ENCODE results near the gene TP53BP2.
"Not testable (repeated sequence)": the region's sequence is repeated elsewhere in the genome, so short reads cannot be mapped to it uniquely, and the experiment has no call there.

The TP53BP2 gene

GRCh38 chr1:223831755-223832636 is 13.8 kb downstream of the TP53BP2 start:
- no peak for DNase-seq

GRCh38 chr1:223829678-223830077 is 16.1 kb downstream of the TP53BP2 start:
- no peak for DNase-seq

GRCh38 chr1:223828162-223828848 is 17.4 kb downstream of the TP53BP2 start:
- DNase-seq, result no peak

GRCh38 chr1:223827193-223827663 is 18.5 kb downstream of the TP53BP2 start:
- no peak for DNase-seq

- no peak for DNase-seq
Observed at GRCh38 chr1:223825767-223826748, 19.7 kb downstream of the TP53BP2 start.

GRCh38 chr1:223824712-223825111 is 21.0 kb downstream of the TP53BP2 start:
- DNase-seq, result no peak

- DNase-seq, result no peak
Observed at GRCh38 chr1:223824287-223824686, 21.5 kb downstream of the TP53BP2 start.

- no peak for DNase-seq
Observed at GRCh38 chr1:223820971-223821370, 24.8 kb downstream of the TP53BP2 start.

- no peak for DNase-seq
Observed at GRCh38 chr1:223820515-223820858, 25.3 kb downstream of the TP53BP2 start.

GRCh38 chr1:223819730-223820514 is 25.8 kb downstream of the TP53BP2 start:
- DNase-seq, result no peak

- not testable (repeated sequence) for DNase-seq
Observed at GRCh38 chr1:223817265-223817664, 28.5 kb downstream of the TP53BP2 start.

- no peak for DNase-seq
Observed at GRCh38 chr1:223815865-223816264, 29.9 kb downstream of the TP53BP2 start.

GRCh38 chr1:223815020-223815853 is 30.5 kb downstream of the TP53BP2 start:
- DNase-seq, result no peak

- DNase-seq, result no peak
Observed at GRCh38 chr1:223813645-223814044, 32.1 kb downstream of the TP53BP2 start.

GRCh38 chr1:223811634-223812101 is 34.1 kb downstream of the TP53BP2 start:
- DNase-seq, result no peak

GRCh38 chr1:223810586-223810985 is 35.2 kb downstream of the TP53BP2 start:
- DNase-seq, result no peak

GRCh38 chr1:223809905-223810304 is 35.8 kb downstream of the TP53BP2 start:
- DNase-seq, result not testable (repeated sequence)

- DNase-seq, result no peak
Observed at GRCh38 chr1:223803211-223803610, 42.5 kb downstream of the TP53BP2 start.

GRCh38 chr1:223802602-223803001 is 43.1 kb downstream of the TP53BP2 start:
- DNase-seq, result no peak

- no peak for DNase-seq
Observed at GRCh38 chr1:223802032-223802431, 43.7 kb downstream of the TP53BP2 start.

- DNase-seq, result no peak
Observed at GRCh38 chr1:223796210-223796609, 49.5 kb downstream of the TP53BP2 start.

Data from stimulated activated CD4-positive, alpha-beta T cell treated with anti-CD3 and anti-CD28 coated beads, Interleukin-4, amount 100 ng/mL, for 1 hour (primary cell).